GM12892 (cell line): ENCODE data around the gene PSME2. TPM values are rescaled to one million over a fixed set of nuclear protein-coding genes. Genes with fewer than 3 reads are reported as not detected.

Source experiments
- DNase-seq: peaks from one replicate; pipeline ENCODE4 v3.0.0; 2011; ENCODE audit not compliant: insufficient read length
- FAIRE-seq: peaks from 2 replicates; lab custom pipeline; 2011; peaks lifted over from hg19 to GRCh38; lab: Jason Lieb, UNC
- POLR2A ChIP-seq: IDR thresholded peaks from 2 replicates; pipeline ENCODE4 v1.6.1; 2011; ENCODE audit warnings: low read depth, low read length, control low read depth
- POLR2AphosphoS5 ChIP-seq: IDR thresholded peaks from 2 replicates; pipeline ENCODE4 v1.6.1; 2011; ENCODE audit warnings: low read depth, low read length, control low read depth
- TAF1 ChIP-seq: IDR thresholded peaks from 2 replicates; pipeline ENCODE4 v1.6.1; 2011; ENCODE audit warnings: low read depth, mild to moderate bottlenecking, control low read depth, low read length, borderline replicate concordance
- polyA plus RNA-seq: library from polyadenylated mRNA; unstranded; fragments of >200 nt; gene quantifications from one replicate; pipeline ENCODE4 v1.2.1, GENCODE V29; 2012; ENCODE audit warnings: missing spikeins, inconsistent platforms; ENCODE audit not compliant: missing spikeins

The PSME2 gene, protein sequence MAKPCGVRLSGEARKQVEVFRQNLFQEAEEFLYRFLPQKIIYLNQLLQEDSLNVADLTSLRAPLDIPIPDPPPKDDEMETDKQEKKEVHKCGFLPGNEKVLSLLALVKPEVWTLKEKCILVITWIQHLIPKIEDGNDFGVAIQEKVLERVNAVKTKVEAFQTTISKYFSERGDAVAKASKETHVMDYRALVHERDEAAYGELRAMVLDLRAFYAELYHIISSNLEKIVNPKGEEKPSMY
- polyA plus RNA-seq = 772 TPM

DNA sequence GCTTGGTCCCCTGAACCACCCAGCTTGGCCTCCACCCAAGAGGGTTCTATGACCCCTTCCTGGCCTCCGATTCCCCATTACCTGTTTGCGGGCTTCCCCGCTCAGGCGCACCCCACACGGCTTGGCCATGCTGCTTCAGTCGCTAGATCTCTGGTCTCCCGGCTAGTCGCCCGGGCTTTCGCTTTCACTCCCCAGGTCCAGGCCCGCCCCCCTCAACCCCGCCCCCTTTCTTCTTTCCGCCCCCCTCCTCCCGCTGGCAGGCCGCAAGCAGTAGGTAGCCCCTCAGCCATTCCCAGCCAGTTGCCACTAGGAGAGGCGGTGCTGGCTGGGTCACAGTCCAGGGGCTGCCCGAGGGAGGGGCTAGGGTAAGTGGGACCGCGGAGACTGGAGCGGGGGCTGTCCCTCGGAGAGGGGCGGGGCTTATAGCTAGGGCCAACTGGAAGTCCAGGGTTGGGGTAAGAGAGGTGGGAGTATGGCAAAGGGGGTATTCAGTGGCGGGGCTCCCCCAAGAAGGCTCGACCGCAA is at the start of gene PSME2:
Gene PSME2, minus strand, starts transcription at position 158 of the 525 bp plus-strand sequence. Its CDS starts 29 bp downstream, at position 129.
- FAIRE-seq = no peak
- TF ChIP-seq POLR2AphosphoS5 (peak; percentile 81), TAF1 (0 out of 2 replicates have a peak, but pooled peaks have one; percentile 66), POLR2A (peak; percentile 78)
- DNase-seq = peak; percentile 93

DNA sequence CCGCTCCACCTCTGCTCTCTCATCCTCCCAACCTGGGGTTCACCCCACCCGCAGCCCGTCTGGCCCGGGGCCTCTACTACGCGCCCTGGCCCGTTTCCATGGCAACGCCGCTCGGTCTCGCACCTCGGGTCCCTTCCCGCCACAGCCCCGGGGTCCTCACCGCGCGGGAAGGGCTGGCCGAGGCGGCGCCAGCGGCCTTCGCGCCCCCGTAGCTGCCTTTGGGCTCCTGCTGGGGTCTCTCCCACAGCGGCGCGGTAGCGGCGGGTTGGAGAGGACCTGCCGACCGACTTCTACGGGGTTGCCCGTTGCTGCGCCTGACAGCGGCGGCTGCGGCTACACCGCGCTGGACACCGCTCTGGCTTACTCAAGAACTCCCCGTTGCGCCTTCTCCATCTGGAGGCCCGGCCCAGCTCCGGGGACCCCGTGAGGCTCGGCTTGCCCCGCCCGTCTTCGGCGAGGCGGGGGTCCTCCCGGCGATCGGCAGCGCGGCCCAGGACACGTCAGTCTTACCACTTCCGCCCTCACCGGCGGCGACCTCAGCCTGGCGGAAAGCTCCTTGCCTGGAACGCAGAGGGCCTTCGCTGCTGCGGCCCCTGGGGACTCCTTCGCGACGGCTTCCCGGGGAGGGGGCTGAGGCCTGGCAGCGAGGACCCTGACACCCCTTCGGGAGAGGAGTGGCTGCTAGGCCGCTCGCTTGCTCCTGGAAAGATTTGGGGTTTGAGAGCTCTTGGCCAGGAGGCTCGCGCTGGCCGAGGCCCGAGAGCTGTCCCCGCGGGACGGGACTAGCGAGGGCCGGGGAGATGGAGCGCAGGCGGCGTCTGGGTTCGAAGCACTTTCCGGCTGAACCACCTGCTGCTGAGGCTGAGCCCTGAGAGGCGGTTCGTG is 49.0 kb upstream of the PSME2 start, which contains the start of gene TM9SF1:
Gene TM9SF1, minus strand, starts transcription at position 256 of the 885 bp plus-strand sequence. CDS start 422 bp downstream, outside the sequence.
- peak; percentile 92 for FAIRE-seq
- TF ChIP-seq POLR2A (peak; percentile 72), TAF1 (peak; percentile 14; the same call in 1 of the 2 replicates), POLR2AphosphoS5 (peak; percentile 57; the same call in 1 of the 2 replicates)
- peak; percentile 94 for DNase-seq

DNA sequence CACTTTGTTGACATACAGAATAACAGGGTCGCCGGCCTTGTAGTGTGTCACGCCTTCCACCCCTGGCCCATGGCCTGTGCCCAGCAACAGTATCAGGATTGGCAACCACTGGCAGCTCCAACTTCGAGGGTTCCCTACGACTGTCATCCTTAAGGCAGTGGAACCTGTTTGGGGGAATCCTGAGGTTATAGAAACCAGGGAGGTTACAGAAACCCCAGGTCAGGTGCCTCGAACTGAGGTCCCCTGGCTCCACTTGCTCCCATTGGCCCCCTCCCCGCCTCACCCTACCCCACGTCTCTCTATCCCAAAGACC is 48.4 kb upstream of the PSME2 start:
- DNase-seq (no peak), FAIRE-seq (no peak)
- TF ChIP-seq POLR2AphosphoS5 (no peak), TAF1 (no peak), POLR2A (no peak)

DNA sequence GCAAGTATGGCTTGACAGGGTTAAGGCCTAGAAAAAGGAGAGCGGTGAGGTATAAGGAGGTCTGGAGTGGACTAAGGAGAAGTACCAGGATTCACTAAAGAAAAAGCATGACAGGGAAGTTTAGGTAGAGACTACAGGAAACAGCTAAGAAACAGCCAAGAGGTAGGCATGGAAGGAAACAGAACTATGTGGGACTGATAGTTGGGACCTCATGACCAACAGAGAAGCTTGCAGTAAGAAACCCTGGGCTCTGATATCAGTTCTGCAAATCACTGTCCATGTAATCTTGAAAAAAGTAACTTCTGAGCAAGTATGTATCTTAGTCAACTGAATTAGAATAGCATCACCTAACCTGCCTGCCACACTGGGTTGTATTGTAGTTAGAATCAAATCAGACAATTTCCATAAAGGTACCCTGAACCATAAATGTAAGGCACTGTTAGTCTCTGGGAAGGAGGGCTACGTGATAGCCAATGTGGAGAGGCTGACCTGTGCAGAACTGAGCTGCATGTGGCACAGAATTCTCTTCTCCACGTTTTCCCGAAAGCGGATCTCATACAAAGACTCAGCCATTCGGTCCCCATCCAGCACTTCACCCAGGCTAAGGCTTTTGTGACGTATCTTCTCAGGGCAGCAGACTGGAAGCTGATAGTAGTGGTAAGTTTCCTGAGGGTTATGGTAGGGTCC is 47.9 kb upstream of the PSME2 start:
- FAIRE-seq = no peak
- DNase-seq = no peak
- TF ChIP-seq POLR2A (no peak), POLR2AphosphoS5 (no peak), TAF1 (no peak)

DNA sequence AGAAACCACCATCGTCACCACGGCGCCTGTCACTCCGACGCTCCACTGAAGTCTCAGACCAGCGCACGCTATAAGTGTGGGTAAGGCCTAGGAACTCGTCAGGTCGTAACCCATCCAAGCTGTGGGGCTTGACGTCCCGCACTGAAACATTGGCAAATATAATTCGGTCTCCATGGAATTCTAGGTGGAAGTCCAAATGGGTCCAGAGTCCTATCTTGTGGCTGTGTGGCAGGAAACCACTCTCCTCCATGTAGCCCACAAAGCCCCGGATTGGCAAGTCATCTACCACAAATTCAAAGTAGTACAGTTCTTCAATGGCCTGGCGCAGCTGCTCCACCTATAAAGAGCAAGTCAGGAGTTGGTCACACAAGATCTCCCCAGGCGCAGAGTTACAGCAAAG is 46.5 kb upstream of the PSME2 start:
- DNase-seq (no peak), FAIRE-seq (no peak)
- TF ChIP-seq POLR2AphosphoS5 (no peak), TAF1 (no peak), POLR2A (no peak)

DNA sequence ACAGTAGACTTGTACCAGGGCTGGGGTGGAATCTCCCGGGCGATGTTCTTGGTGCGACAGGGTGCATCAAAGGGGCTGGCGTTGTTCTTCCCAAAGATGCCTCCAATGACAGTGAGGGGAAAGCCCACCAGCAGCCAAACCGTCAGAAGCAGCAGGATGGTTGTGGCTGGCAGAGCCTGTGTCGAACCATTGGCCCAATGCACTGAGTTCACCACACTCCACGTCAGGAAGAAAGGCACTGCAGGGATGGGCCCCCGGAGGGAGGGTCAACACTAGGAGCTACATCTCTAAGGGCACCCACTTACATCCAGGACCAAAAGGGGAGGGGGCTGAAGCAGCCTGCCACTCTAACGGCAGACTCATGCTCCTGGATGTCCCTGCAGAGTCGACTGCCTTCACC is 44.0 kb upstream of the PSME2 start:
- no peak for DNase-seq
- TF ChIP-seq POLR2AphosphoS5 (no peak), TAF1 (no peak), POLR2A (no peak)
- no peak for FAIRE-seq

DNA sequence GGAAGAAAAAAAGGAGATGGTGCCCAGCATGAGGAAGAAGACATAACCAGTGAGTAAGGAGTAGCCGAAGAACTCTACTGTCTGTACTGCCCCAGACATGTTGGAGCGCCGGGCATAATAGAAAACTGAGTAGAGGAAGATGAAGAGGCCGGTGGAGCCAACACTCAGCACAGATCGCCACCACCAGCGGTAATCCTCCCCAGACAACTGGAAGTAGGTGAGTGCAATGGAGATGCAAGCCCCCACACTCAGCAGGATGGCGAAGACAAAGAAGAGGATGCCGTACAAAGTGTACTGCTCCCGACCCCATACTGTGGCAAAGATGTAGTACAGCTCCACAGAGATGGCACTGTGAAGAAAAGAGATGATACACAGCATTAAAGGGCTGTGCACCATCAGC is 43.0 kb upstream of the PSME2 start:
- TF ChIP-seq POLR2AphosphoS5 (no peak), POLR2A (no peak), TAF1 (no peak)
- FAIRE-seq (no peak), DNase-seq (no peak)

DNA sequence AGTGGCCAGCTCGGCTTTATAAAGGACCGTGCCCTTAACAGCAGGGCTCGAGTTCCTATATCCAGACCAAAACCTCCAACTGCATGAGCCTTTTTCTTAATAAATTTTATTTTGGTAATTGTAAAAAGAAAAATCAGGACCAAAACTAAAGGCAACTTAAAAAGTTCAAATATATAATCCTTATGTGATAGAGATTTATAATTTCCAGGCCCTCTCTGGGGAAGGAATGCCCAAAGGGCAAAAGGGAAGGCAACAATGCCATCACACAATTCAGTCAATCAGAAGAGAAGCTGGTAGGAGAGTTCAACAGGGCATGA is 42.6 kb upstream of the PSME2 start:
- FAIRE-seq (no peak), DNase-seq (no peak)
- TF ChIP-seq POLR2A (no peak), TAF1 (no peak), POLR2AphosphoS5 (no peak)

DNA sequence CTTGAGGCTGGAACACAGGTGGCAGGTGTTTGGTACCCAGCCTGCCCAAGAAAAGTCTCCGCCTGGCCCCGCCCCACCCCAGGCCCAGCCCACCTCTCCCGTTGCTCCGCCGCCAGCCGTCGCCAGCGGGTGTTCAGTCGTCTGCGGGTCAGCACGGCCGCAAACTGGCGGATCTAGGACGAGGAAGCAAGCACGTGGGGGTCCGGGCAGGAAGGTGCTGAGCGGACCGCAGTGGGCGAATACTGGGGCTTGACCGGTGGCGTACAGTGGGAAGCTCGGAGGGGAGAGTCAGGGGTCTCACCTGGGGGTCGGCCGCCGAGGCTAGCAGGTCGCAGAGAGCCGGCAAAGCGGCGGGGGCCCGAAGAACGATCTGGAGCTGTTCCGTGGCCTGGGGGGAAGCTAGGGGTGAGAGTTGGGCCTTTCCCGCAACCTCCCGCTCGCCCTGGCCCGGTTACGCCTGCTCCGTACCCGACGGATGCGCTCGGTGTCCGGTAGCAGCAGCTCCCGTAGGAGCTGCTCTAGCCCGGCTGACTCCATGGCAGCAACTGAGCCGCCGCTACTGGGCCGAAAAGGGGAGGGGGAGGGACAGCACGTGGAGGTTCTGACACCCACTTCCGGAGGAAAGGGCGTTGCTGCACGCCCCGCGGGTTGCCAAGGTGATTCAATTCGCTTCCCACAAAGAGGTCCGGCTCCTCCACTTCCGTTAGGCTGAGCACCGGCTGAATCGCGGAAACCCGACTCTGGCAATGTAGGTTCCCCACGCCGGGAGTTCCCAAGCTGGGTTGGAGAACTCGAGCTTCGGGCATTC is 42.0 kb upstream of the PSME2 start, which contains the start of gene IPO4:
Gene IPO4, minus strand, starts transcription at position 566 of the 808 bp plus-strand sequence. Its CDS starts 29 bp downstream, at position 537.
- peak; percentile 81 for FAIRE-seq
- DNase-seq = peak; percentile 99

DNA sequence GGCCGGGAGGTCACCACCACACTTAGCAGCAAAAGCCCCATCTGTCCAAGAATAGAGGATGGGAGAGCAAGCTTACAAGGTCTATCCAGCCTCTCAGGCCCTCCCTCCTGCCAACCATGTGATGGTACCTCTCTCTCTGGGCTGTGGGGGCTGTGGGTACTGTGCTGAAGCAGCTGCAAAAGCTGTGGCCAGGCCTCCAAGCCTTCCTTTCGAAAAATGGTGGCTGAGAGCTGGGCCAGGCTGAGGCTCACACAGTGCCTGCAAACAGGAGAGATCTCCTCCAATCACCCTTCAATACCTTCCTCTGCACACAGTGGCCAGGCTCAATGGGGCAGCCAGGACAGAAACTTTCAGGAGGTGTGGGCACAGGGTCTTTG is 41.1 kb upstream of the PSME2 start:
- DNase-seq = no peak
- TF ChIP-seq POLR2AphosphoS5 (no peak), TAF1 (no peak), POLR2A (no peak)
- FAIRE-seq = no peak

More for the DNA sequence above, 42.0 kb upstream of the PSME2 start, which contains the start of gene IPO4:
- TF ChIP-seq POLR2A (peak; percentile 94), POLR2AphosphoS5 (peak; percentile 92), TAF1 (peak; percentile 82)
